GM12872 (cell line): ENCODE data around the gene PGD.

ENCODE experiments used
- CTCF ChIP-seq: IDR thresholded peaks from 3 replicates; pipeline ENCODE4 v1.5.1; 2011; ENCODE audit warnings: low read depth, mild to moderate bottlenecking, low read length, moderate library complexity; ENCODE audit not compliant: insufficient read depth

Gene PGD

GRCh38 chr1:10398734-10399443, at the start of gene PGD:
Gene PGD (plus strand): TSS chr1:10399064. CDS start chr1:10399118, 54 bp downstream.
- no peak for TF ChIP-seq CTCF

GRCh38 chr1:10353282-10353681, 45.6 kb upstream of the PGD start:
- no peak for TF ChIP-seq CTCF

GRCh38 chr1:10353693-10354092, 45.2 kb upstream of the PGD start:
- no peak for TF ChIP-seq CTCF

- no peak for TF ChIP-seq CTCF
These were observed 38.8 kb upstream of the PGD start for GRCh38 chr1:10360045-10360444.

- TF ChIP-seq CTCF = no peak
These were observed 37.3 kb upstream of the PGD start for GRCh38 chr1:10361515-10361914.

- TF ChIP-seq CTCF = no peak
These were observed 30.7 kb upstream of the PGD start for GRCh38 chr1:10368194-10368593.

GRCh38 chr1:10374442-10374860, 24.4 kb upstream of the PGD start:
- no peak for TF ChIP-seq CTCF
